NCI-H748 treated with DMSO at 0.1 percent for 48 hours (cell line): Measurements from ENCODE around the gene STRBP.
"Not testable (repeated sequence)": the region's sequence is repeated elsewhere in the genome, so short reads cannot be mapped to it uniquely, and the experiment has no call there.

Experiments used
- DNase-seq: peaks from one replicate; lab custom pipeline; 2025; lab: John Stamatoyannopoulos, UW

STRBP gene

DNA sequence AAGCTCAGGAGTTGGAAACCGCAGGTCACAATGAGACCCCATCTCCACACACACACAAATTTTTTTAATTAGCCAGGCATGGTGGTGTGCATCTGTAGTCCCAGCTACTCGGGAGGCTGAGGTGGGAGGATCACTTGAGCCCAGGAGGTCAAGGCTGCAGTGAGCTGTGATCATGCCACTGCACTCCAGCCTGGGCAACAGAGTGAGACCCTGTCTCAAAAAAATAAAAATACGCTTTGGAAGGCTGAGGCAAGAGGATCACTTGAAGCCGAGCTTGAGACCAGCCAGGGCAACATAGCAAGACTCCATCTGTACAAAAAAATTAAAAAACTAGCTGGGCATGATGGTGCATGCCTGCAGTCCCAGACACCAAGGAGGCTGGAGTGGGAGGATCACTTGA lies 19.2 kb downstream of the STRBP start:
- not testable (repeated sequence) for DNase-seq

DNA sequence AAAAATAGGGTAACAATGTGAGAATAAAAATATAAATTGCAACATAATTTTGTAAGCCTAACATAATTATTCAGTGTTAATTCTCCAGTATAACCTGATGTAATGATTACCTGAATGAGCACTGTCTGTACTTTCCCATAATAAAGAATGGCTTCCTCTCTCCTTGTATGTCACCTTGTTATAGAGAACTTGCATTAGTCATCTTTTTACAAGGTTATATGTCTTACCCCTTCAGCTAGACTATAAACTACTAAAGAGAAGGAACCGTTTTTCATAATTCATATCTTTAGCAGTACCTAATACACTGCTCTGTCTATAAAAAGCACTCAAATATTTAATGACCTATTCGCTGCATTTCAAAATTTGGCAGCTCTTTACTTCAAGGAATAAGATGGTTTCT lies 19.8 kb downstream of the STRBP start:
- no peak for DNase-seq

DNA sequence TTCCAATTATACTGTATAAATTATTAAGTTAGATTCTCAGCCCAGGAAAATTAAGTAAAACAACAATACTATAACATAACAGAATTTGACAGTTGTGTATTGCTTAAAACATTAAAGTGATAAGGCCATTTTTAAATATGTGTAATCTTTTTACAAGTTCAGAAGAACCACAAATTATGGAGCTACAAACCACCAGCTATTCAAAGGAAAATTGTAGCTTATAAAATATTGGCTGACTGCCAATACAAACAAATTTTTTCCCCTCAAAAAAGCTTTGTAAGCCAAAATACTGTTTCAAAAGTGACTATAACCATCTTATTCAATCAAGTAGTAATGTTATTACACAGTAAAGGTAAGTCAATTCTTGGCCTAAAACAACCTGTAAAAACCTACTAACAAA lies 21.9 kb downstream of the STRBP start:
- no peak for DNase-seq

DNA sequence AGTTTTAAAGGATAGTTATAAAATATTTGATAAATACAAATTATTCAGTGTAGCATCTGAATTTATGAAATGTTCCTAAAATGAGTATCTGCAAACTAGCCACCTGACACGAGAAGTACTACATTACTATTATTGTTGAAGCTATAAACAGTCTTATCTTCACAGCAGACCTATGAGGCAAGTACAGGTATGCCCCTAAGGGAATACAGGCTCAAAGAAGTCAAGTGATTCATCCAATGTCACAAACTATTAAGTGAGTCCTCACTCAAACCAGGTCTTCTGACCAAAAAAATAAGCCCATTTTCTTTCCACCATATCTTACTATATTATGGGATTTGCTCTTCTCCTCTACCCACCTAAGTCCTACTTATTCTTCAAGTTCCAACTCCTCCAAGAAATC lies 28.7 kb downstream of the STRBP start:
- no peak for DNase-seq

DNA sequence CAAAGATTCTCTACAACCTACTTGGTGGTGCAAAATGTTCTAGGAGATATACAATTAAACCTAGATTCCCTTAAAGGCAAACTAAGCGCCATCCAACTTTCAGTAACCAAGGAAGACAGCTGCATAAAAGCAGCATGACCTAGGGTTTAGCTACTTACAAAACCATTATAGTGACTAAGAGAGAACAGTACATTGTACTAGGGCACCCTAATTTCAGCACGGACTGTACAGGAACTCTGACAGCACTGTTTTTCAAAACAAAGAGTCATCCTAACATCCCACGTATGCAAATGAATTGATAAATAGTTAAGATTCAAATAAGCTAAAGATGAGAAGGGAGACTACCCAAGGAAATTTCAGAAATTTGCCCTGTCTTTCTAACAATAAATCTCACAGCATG lies 30.0 kb downstream of the STRBP start:
- DNase-seq: no peak

DNA sequence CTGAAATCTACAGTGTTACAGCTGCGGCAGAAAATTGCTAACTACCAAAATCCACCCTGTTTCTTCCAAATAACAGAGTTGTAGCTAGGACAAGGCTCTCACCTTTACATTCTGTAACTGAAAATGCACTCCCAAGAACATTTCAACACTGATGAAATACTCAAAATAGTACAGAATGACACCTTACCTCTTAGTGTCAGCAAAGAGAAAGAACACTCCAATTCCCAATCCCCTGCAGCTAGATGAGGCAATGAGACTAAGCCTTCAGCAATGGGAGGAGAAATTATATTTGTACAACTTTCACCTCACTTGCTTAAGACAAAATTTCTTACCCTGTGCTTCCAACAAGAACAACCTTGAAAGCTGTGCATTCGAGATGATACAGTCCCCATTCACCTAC lies 31.2 kb downstream of the STRBP start:
- DNase-seq: no peak

DNA sequence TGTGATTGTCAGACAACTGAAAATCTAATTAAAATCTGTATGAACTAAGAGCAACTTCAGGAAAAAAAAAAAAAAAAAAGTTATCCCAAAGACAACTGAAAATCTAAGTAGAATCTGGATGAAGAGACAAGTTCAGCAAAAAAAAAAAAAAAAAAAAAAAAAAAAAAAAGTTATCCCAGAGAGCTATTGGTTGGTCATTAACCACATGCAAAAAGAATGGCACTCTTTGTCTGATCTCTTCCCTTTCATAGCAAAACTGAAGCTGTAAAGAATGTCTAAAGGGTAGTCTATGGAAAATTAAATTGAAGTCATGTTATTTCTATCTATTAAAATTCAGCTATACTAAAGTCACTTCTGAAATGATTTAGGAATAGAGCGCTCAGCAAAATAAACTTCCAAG lies 32.9 kb downstream of the STRBP start:
- no peak for DNase-seq

DNA sequence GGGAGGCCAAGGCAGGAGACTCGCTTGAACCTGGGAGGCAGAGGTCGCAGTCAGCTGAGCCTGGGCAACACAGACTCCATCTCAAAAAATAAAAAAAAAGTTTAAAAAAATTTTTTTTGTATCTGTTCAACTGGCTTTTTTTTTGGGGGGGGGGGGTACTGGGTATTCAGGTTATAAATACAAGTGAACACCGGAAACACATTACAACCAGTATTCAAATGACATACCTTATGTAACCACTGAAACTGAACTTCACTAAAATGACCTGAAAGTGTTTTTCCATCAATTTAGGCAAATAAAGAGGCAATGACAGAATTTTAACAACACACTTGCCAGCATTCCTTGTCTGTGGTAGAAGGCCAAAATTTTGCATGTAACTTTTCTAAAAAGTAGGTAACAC lies 33.5 kb downstream of the STRBP start:
- DNase-seq: no peak

DNA sequence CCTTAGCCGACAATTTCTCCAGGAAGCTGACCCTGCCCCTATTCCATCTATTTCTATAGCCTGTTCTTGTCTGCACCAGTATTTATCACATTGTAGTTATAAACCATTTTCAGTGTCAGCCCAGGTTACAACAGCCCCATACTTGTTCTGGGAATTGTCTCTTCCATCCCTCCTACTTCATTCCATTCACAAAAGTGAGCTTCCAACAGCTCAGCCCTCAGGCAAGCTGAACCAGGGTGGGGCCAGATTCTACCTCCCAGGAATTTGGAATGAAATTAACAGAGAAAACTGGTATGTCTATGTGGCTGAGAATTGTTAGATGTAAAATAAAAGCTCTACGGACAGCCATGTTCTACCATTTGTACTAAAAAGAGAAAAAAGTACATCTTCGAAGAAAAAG lies 36.1 kb downstream of the STRBP start:
- DNase-seq: no peak

DNA sequence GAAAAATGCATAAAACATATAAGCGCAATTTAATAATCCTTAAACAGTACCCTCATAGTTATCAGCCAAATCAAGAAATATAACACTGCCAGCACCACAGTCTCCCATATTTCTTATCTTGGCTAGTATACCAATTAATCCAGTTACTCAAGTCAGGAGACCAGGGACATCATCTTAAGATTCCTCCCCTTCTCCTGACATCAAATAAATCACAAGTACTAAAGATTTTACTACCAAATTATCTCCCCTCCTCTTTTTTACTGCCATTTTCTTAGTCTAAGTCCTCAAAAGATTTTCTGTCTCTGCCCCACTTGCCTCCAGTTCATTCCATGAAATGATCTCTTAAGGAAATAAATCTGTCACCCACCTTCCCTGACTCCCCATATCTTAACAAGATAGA lies 37.0 kb downstream of the STRBP start:
- DNase-seq: no peak

DNA sequence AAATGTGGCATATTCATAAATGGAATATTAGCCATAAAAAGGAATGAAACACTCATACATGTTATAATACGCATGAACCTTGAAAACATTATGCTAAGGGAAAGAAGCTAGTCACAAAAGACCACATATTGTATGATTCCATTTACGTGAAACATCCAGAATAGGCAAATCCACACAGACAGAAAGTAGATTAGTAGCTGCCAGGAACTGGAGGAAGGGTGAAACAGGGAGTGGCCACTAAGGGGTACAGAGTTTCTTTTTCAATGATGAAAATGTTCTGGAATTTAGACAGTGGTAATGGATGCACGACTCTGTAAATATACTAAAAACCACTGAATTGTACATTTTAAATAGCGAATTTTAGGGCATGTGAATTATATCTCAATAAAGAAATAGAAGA lies 39.4 kb downstream of the STRBP start:
- DNase-seq: no peak

DNA sequence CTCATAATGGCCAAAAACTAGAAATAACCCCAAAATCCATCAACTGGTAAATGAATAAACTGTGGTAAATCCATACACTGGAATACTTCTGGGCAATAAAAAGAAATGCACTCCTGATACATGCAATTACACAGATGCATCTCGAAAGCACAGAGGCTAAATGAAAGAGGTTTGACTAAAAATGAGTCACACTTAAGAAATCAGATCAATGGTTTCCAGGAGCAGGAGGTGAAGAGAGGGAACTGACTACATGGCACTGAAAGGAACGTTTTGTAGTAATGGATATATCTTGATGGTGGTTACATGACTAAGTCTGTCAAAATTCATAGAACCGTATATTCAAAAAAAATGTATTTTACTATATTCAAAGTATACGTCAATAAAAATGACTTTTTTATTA lies 42.4 kb downstream of the STRBP start:
- DNase-seq: no peak

DNA sequence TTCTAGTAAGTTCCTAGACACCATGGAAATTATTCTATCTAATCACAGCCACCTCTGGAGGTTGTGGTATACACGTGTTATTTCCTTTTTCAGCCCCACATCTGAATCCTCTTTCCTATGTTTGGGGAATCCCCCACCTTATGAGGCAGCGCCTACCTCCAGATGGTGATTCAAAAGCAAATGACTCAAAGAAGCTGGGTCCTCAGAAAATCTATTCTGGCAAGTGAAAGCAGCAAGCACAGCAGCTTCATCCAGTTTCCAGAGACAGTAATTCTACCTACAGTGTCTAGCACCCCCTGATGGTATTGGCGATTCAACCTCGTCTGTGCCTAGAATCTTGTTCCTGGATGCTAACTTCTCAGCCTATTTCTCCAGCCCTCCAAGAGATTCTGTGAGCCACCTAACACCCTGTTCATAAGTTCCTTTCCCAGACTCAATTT lies 43.0 kb downstream of the STRBP start:
- DNase-seq: no peak

DNA sequence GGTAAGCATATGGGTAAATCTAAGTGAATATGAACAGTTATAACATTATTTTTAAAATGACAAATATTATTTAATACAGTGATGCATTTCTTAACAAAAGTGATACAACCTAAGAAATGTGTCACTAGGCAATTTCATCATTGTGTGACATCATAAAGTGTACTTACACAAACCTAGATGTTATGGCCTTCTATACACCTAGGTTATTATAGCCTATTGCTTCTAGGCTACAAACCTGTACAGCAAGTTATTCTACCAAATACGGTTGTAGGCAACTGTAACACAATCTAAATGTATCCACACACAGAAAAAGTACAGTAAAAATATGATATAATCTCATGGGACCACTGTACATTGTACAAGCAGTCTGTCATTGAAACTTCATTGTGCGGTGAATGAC lies 48.3 kb downstream of the STRBP start:
- DNase-seq: no peak

DNA sequence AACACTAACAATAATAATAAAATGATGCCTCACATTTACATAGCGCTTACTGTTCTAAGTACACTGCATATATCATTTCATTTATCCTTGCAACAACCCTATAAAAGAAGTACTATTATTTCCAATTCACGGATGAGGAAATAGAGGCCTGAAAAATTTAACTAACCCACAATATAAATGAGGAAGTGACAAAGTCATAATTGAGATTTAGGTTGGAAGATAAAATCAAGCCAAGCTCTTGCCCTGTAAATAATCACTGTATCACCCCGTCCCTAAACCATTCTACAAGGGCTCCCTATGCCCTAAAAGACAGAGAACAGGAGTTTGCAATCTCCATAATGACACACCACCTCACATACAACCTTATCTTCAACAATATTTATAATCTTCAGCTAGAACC lies 49.6 kb downstream of the STRBP start:
- DNase-seq: no peak

DNA sequence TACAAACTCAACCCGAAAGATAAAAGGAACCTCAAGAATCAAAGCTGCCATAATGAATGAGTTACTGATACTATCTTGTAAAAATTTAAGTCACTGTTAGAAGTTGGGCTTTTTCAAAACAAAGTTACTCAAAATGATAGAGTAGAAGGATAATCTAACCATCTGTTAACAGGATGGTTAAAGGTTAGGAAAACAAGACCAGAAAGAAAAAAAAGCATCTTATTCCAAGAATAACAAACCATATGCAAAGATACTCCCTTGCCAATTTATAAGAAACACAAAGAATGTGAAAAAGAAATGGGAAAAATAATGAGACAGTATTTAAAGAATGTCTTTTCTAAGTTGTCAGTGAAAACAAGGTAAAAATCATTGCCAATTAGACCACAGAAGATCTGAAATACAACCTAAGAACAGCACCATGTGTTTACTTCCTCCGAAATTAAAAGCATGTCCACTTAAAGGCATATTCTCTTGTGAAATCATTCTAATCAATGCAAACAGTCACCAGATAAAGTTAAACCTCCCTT lies 51.2 kb downstream of the STRBP start:
- DNase-seq: no peak

DNA sequence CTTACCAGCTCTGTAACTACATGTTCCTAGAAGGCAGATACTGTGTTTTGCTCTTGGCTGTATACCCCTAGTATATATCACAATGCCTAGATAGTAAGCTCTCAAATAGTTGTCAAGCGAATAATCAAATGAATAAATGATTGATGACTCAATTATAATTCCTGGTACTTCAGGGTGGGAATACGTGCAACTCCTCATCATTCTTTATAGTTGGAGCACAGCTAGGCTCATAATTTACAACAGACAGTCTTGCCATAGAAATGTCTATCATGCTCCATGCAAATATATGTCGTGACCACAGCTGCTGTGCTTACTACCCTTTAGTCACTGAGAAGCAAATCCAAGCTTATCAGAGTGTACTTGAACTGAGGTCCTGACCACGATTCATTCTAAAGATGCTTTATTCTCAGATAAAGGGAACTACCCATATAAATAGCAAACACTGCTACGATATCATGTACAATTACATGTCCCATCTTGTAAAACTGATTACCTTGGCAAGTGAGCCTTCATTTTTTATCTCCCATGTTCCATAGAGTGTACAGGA lies 52.1 kb downstream of the STRBP start:
- no peak for DNase-seq

DNA sequence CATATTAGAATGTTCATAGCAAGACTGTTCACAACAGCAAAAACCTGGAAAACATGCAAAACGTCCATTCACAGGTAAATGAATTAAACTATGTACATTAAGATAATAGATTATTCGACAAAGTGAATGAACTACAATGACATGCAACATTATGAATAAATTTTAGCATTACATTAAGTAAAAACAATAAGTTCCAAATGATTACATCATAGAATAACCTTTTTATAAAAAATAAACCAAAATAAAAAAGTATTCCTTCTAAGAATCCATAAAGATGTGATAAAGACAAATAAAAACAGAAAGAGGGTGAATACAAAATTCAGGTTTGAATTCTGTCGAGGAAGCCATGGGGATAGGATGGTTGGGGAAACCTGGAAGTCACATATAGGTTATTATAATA lies 57.3 kb downstream of the STRBP start:
- DNase-seq: no peak

DNA sequence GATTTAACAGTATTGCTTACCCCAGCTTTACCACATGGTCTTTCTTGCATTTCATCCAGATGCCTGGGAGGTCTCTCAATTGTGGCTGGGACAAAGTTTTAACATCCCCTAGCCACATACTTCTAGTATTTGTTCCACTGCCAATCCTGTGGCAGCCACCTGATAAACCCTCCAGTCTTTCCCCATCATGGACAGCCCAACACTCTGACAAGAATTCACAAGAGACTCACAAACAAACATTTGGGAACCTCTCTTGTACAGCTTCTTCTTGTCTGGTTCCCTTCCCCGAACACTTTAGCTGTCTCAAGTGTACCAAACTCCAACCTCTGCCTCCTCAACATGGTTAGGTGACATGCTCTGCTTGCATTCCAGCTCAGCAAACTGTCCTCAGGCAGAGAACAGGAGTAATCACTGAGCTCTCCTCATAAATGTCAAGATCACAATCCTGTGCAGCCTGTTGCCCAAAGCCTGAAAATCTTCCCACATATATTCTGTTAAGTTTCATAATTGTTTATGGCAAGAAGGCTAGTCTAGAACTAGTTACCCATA lies 59.7 kb downstream of the STRBP start:
- DNase-seq: no peak

DNA sequence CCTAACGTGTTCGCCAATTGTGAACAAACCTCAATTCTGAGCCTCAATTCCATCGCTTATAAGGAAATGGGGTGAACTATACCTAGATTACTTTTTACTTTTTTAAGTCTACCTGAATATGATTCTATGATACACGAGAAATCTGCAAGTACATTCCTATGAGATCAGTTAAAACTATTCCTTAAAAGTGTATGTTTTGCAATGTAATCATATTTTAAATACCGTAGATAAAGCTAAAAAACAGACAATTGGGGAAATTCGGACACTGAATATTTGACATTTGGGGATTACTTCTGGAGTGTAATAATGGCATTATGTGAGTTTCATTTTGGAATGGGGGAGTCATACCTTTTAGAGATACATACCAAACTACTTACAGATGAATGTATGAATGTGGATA lies 62.3 kb downstream of the STRBP start:
- no peak for DNase-seq

DNA sequence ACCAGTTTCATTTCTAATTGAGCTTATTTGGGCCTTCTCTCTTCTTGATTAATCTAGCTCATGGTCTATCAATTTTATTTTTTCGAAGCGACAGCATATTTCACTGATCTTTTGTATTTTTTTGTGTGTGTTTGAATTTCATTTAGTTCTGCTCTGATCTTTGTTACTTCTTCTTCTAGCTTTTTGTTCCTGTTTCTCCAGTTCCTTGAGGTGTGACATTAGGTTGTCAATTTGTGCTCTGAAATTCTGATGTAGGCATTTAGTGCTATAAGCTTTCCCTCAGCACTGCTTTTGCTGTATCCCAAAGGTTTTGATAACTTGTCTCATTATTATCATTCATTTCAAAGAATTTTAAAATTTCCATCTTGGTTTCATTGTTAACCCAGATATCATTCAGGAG lies 67.3 kb downstream of the STRBP start:
- no peak for DNase-seq

DNA sequence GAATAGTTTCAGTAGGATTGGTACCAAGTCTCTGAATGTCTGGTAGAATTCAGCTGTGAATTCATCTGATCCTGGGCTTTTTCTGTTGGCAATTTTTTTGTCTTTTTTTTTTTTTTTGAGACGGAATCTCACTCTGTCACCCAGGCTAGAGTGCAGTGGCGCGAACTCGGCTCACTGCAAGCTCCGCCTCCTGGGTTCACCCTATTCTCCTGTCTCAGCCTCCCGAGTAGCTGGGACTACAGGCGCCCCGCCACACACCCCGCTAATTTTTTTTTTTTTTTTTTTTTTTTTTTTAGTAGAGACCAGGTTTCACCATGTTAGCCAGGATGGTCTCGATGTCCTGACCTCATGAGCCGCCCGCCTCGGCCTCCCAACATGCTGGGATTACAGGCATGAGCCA lies 67.9 kb downstream of the STRBP start:
- not testable (repeated sequence) for DNase-seq

DNA sequence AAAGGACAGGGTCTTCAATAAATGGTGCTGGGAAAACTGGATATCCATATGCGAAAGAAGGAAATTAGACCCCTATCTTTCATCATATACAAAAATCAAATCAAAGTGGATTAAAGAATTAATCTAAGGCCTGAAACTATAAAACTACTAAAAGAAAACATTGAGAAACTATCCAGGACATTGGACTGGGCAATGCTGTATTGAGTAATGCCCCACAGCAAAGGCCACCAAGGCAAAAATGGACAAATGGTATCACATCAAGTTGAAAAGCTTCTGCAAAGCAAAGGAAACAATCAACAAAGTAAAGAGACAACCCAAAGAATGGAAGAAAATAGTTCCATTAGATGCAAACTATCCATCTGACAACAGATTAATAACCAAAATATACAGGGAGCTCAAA lies 72.3 kb downstream of the STRBP start:
- DNase-seq: no peak

DNA sequence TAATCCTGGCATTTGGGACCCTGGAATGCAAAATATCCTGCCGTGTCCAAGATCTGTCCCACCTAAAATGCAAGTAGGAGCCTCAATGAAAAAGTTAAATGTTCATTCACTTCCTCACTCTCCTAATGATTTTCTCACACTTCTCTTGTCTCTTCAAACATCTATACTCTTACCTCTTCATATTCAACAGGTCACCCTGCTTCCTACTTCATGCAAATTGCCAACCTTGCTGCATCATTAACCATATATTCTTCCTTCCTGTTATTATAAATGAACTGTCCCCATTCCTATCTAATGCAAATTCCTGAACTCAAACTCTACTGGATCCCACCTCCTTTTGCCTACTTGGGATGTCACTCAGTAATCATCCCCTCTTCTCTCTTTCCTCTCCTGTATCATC lies 74.4 kb downstream of the STRBP start:
- DNase-seq: no peak
